K562 (cell line): ENCODE measurements around the gene WDR88. TPM values are rescaled to one million over a fixed set of nuclear protein-coding genes. Genes with fewer than 3 reads are reported as not detected.

Experiments
- DNMT1 ChIP-seq: fragments of 450-650 bp; IDR thresholded peaks from 2 replicates; pipeline ENCODE4 v1.6.1; 2016; ENCODE audit warnings: antibody characterized with exemption, mild to moderate bottlenecking
- ILK ChIP-seq: fragments of 450-650 bp; IDR thresholded peaks from 2 replicates; pipeline ENCODE4 v1.6.1; 2016; ENCODE audit warnings: missing genetic modification characterization, low read depth, mild to moderate bottlenecking, missing compliant biosample characterization, moderate library complexity, borderline replicate concordance
- MTA2 ChIP-seq: fragments of 450-650 bp; IDR thresholded peaks from 2 replicates; pipeline ENCODE4 v1.6.1; 2016; ENCODE audit warnings: low read depth
- PHF20 ChIP-seq: fragments of 450-650 bp; IDR thresholded peaks from 2 replicates; pipeline ENCODE4 v1.6.1; 2018; ENCODE audit not compliant: partially characterized antibody
- RBM39 ChIP-seq: fragments of 200-400 bp; formaldehyde crosslinking; optimal IDR thresholded peaks from 2 replicates; pipeline ENCODE3; 2018; ENCODE audit warnings: low read depth, low read length
- RNF2 ChIP-seq: sonication (generic); IDR thresholded peaks from 2 replicates; pipeline ENCODE4 v1.6.1; 2016
- SRSF1 ChIP-seq: fragments of 200-400 bp; formaldehyde crosslinking; IDR thresholded peaks from 2 replicates; pipeline ENCODE4 v1.6.1; 2017; ENCODE audit warnings: mild to moderate bottlenecking, low read depth, low read length, moderate library complexity
- ZBTB1 ChIP-seq: sonication (generic); formaldehyde crosslinking; IDR thresholded peaks from 2 replicates; pipeline ENCODE4 v1.8.1; 2023; ENCODE audit warnings: missing genetic modification reagents, low read depth, mild to moderate bottlenecking, borderline replicate concordance
- ZNF197 ChIP-seq: fragments of 200-800 bp; sonication (Bioruptor generic); IDR thresholded peaks from 2 replicates; pipeline ENCODE4 v1.6.1; 2016; ENCODE audit warnings: low read depth, missing genetic modification characterization, missing compliant biosample characterization
- polyA plus RNA-seq, 8 experiments: library from polyadenylated mRNA; depleted of rRNA in 4 of 8; stranded (reverse) in 5 of 8; unstranded in 3 of 8; fragments of >200 nt; fragmentation: Nextera tagmentation in 2 of 8; fragmentation: Illumina TruSeq in 1 of 8; extraction: Ambion mirVana in 2 of 8; extraction: Trizol in 1 of 8; gene quantifications; 2 replicates each; pipeline versions ENCODE4 v1.2.1 to v1.2.3, GENCODE V29; 2011 to 2014; ENCODE audit warnings: inconsistent platforms in 1 of 8, missing spikeins in 1 of 8
- total RNA-seq, 7 experiments: library from RNA; depleted of rRNA in 6 of 7; stranded (reverse); fragments of >200 nt in 6 of 7; fragmentation: Illumina TruSeq in 2 of 7; extraction: Trizol in 2 of 7; gene quantifications; 2 replicates each; pipeline versions ENCODE4 v1.2.1 to v1.2.3, GENCODE V29; 2011 to 2021; ENCODE audit warnings: low replicate concordance in 1 of 7
- TF ChIP-seq, protein P1 (sequence below), 2 experiments: fragments of 450-650 bp; conservative IDR thresholded peaks; 2 replicates each; pipeline ENCODE4 v1.6.1; 2017; ENCODE audit warnings: mild to moderate bottlenecking in 2 of 2, moderate library complexity in 2 of 2
- TF ChIP-seq, protein P2 (sequence below): fragments of 450-650 bp; IDR thresholded peaks from 2 replicates; pipeline ENCODE4 v1.6.1; 2016; ENCODE audit warnings: borderline replicate concordance
- TF ChIP-seq, protein P3 (sequence below): fragments of 250-450 bp; sonication (Bioruptor Pico); IDR thresholded peaks from 2 replicates; pipeline ENCODE4 v1.8.0; 2022; ENCODE audit warnings: moderate library complexity, mild to moderate bottlenecking, inconsistent platforms
- TF ChIP-seq, protein P4 (sequence below): fragments of 450-650 bp; IDR thresholded peaks from 2 replicates; pipeline ENCODE4 v1.6.1; 2016; ENCODE audit warnings: mild to moderate bottlenecking
- TF ChIP-seq, protein P5 (sequence below), 2 experiments: fragments of 200-800 bp in 1 of 2; sonication (Bioruptor generic) in 1 of 2; sonication (generic) in 1 of 2; formaldehyde crosslinking in 1 of 2; IDR thresholded peaks in 1 of 2; conservative IDR thresholded peaks in 1 of 2; 2 replicates each; pipeline versions ENCODE4 v1.5.0 to v1.6.1; 2016 to 2020; ENCODE audit warnings: missing compliant biosample characterization in 1 of 2, missing genetic modification characterization in 1 of 2, missing genetic modification reagents in 1 of 2

Gene WDR88
- total and polyA plus RNA-seq, 9 of the 15 experiments (the other 6 are each of a cell fraction or from before 2014, with no cell fraction given): 0.03 to 0.04 TPM; not detected in 7

DNA sequence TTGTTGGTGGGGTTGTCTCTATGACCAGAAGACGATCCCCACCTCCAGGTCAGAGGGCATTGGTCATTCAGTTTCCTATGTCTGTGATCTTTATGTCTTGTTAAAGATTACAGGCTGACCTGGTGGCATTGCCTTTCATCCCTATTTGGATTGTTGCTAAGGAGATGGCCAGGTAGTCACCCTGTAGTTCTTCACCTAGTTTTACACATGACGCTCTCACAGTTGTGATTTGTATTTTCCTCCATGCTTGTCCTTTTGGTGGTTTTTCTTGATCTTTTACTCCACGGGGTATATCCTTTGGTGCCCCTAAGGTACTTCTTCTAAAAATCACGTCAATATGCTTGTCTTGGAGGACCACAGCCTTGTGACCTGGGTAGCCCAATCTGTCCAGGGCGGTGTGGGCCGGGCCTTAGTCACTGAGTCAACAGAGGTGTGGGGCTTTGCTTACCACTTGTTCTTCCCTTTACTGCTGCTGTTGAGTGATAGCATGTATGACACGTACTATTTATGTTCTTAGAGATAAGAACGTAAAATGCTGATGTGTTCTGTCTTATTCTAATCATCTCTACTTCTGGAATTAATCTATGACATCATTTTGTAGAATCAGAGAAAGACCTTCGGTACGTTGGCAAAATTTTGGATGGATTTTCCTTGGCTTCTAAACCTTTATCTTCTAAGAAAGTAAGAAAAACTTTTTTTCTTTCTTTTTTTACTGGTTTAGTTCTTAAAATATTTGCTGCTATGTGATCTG, 30.8 kb upstream of the WDR88 start (continued):
- peak; percentile 90 for TF ChIP-seq MTA2
- TF ChIP-seq, protein P1, sequence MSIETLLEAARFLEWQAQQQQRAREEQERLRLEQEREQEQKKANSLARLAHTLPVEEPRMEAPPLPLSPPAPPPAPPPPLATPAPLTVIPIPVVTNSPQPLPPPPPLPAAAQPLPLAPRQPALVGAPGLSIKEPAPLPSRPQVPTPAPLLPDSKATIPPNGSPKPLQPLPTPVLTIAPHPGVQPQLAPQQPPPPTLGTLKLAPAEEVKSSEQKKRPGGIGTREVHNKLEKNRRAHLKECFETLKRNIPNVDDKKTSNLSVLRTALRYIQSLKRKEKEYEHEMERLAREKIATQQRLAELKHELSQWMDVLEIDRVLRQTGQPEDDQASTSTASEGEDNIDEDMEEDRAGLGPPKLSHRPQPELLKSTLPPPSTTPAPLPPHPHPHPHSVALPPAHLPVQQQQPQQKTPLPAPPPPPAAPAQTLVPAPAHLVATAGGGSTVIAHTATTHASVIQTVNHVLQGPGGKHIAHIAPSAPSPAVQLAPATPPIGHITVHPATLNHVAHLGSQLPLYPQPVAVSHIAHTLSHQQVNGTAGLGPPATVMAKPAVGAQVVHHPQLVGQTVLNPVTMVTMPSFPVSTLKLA (conservative IDR thresholded peaks at IDR 0.05): peak; percentile 37 to 70; a peak in 2 of 4 replicates
- TF ChIP-seq RBM39: no peak
- TF ChIP-seq RNF2: no peak
- TF ChIP-seq, protein P2, sequence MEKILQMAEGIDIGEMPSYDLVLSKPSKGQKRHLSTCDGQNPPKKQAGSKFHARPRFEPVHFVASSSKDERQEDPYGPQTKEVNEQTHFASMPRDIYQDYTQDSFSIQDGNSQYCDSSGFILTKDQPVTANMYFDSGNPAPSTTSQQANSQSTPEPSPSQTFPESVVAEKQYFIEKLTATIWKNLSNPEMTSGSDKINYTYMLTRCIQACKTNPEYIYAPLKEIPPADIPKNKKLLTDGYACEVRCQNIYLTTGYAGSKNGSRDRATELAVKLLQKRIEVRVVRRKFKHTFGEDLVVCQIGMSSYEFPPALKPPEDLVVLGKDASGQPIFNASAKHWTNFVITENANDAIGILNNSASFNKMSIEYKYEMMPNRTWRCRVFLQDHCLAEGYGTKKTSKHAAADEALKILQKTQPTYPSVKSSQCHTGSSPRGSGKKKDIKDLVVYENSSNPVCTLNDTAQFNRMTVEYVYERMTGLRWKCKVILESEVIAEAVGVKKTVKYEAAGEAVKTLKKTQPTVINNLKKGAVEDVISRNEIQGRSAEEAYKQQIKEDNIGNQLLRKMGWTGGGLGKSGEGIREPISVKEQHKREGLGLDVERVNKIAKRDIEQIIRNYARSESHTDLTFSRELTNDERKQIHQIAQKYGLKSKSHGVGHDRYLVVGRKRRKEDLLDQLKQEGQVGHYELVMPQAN: no peak
- no peak for TF ChIP-seq ZBTB1 (CRISPR knock-in tag)
- TF ChIP-seq ZNF197 (CRISPR knock-in tag): no peak
- TF ChIP-seq, protein P3, sequence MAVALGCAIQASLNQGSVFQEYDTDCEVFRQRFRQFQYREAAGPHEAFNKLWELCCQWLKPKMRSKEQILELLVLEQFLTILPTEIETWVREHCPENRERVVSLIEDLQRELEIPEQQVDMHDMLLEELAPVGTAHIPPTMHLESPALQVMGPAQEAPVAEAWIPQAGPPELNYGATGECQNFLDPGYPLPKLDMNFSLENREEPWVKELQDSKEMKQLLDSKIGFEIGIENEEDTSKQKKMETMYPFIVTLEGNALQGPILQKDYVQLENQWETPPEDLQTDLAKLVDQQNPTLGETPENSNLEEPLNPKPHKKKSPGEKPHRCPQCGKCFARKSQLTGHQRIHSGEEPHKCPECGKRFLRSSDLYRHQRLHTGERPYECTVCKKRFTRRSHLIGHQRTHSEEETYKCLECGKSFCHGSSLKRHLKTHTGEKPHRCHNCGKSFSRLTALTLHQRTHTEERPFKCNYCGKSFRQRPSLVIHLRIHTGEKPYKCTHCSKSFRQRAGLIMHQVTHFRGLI (CRISPR knock-in tag): no peak
- TF ChIP-seq SRSF1: no peak
- TF ChIP-seq ILK (tag): no peak
- TF ChIP-seq, protein P4, sequence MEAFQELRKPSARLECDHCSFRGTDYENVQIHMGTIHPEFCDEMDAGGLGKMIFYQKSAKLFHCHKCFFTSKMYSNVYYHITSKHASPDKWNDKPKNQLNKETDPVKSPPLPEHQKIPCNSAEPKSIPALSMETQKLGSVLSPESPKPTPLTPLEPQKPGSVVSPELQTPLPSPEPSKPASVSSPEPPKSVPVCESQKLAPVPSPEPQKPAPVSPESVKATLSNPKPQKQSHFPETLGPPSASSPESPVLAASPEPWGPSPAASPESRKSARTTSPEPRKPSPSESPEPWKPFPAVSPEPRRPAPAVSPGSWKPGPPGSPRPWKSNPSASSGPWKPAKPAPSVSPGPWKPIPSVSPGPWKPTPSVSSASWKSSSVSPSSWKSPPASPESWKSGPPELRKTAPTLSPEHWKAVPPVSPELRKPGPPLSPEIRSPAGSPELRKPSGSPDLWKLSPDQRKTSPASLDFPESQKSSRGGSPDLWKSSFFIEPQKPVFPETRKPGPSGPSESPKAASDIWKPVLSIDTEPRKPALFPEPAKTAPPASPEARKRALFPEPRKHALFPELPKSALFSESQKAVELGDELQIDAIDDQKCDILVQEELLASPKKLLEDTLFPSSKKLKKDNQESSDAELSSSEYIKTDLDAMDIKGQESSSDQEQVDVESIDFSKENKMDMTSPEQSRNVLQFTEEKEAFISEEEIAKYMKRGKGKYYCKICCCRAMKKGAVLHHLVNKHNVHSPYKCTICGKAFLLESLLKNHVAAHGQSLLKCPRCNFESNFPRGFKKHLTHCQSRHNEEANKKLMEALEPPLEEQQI: no peak
- no peak for TF ChIP-seq PHF20
- TF ChIP-seq DNMT1: no peak
- TF ChIP-seq, protein P5, sequence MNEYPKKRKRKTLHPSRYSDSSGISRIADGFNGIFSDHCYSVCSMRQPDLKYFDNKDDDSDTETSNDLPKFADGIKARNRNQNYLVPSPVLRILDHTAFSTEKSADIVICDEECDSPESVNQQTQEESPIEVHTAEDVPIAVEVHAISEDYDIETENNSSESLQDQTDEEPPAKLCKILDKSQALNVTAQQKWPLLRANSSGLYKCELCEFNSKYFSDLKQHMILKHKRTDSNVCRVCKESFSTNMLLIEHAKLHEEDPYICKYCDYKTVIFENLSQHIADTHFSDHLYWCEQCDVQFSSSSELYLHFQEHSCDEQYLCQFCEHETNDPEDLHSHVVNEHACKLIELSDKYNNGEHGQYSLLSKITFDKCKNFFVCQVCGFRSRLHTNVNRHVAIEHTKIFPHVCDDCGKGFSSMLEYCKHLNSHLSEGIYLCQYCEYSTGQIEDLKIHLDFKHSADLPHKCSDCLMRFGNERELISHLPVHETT (CRISPR knock-in tag; conservative IDR thresholded peaks at IDR 0.05 in 1 of 2, IDR thresholded peaks at IDR 0.05 in 1 of 2): peak in 1 of 2 experiments; percentile 54; a peak in 1 of 4 replicates
